Measurements from ENCODE around the gene ZSWIM1.
A peak's percentile ranks its signal among the peaks of the same experiment; 100 is the strongest.
"Not testable (repeated sequence)": the region's sequence is repeated elsewhere in the genome, so short reads cannot be mapped to it uniquely, and the experiment has no call there.

Gene ZSWIM1

DNA sequence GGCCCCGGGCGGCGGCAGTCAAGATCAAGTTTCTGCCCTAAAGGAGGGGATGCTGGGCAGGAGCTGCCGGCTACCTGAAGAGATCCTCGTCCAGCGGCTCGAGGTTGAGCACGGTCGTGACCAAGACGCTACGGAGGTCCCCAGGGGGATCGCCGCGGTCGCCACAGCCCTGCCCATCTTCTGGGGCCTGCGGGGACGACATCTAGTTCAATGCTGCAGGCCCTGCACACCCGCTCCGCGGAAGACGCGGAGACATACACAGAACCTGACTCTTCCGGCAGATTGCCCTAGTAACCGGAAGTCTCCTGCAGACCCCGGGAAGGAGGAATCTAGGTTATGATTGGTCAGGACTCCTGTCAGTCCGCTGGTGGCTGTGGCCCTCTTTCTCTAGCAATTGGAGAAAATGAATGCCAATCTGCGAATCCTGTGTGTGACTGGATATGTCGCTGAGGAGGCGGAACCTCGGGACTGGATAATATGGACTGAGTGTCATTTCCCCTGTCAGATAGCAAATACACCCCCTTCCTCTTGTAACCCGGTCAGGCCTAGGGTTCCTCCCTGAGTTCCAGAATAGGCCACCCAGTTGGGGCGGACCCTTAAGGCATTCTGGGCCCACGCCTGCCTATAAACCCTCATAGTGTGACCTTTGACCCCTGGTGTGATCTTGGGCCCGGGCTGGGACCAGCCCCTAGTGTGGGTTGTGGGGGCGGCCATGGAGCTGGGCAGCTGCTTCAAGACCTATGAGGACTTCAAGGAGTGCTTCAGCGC, 23.7 kb upstream of the ZSWIM1 start, which contains the start of the genes ACOT8 and ZSWIM3:
TSS of gene ACOT8 (minus strand) at position 279 of the 768 bp plus-strand sequence. CDS start at position 202, 77 bp downstream.
TSS of gene ZSWIM3 (plus strand) at position 501 of the 768 bp plus-strand sequence. CDS start at position 713, 212 bp downstream.
- peak; percentile 100 for DNase-seq (ENCODE audit: low read depth)

DNA sequence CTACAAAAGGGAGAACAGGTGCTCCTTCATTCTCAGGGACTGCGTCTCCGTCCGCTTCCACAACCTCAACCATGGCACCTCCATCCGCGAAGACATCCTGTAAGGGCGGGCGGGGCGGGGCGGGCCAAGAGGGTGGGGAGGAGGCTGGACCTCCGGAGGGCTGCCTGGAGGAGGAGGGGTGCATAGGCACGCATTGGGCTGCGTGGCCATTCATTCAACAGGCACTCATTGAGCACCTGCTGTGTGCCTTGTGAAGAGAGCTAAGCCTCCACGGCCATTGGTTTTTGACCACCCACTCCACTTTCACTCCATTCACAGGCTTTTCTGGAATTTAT, 23.2 kb upstream of the ZSWIM1 start:
- DNase-seq (ENCODE audit: low read depth) = no peak

- DNase-seq (ENCODE audit: low read depth) = no peak
These were observed 21.1 kb upstream of the ZSWIM1 start for GRCh38 chr20:45859916-45860315.

DNA sequence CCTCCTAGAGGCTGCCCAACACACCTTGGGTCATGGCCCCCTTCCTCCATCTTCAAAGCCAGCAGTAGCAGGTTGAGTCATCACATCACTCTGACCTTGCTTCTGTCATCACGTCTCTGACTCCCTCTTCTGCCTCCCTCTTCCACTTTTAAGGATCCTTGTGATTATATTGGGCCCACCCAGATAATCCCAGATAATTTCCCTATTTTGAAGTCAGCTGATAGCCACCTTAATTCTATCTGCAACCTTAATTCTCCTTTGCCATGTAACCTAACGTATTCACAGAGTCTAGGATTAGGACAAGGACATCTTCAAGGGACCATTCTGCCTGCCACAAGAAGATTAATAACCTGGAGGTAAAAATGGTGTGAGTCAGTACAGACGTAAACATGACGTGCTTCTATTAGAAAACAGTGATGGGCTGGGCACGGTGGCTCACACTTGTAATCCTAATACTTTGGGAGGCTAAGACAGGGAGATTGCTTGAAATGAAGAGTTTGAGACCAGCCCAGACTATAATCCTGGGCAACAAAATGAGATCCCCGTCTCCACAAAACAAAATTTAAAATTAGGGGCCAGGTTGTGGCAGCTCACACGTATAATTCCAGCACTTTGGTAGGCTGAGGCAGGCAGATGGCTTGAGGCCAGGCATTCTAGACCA, 20.3 kb upstream of the ZSWIM1 start:
- DNase-seq (ENCODE audit: low read depth) = no peak

GRCh38 chr20:45861221-45862075, 19.6 kb upstream of the ZSWIM1 start:
- DNase-seq (ENCODE audit: low read depth) = no peak

GRCh38 chr20:45863543-45864470, 17.2 kb upstream of the ZSWIM1 start:
- no peak for DNase-seq (ENCODE audit: low read depth)

DNA sequence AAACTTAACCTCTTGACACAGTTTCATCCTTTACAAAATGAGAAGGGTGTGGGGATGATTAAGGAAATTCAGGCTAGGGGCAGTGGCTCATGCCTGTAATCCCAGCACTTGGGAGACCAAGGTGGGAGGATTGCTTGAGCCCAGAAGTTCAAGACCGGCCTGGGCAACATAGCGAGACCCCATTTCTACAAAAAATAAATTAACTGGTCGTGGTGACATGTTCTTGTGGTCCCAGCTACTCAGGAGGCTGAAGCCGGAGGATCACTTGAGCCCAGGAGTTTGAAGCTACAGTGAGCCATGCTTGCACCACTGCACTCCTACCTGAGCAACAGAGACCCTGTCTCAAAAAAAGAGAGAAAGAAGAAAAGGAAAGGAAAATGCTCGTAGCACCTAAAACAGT, 14.6 kb upstream of the ZSWIM1 start:
- no peak for DNase-seq (ENCODE audit: low read depth)

- no peak for DNase-seq (ENCODE audit: low read depth)
These were observed 13.8 kb upstream of the ZSWIM1 start for GRCh38 chr20:45867136-45867818.

- no peak for DNase-seq (ENCODE audit: low read depth)
These were observed 13.2 kb upstream of the ZSWIM1 start for GRCh38 chr20:45867819-45868176.

DNA sequence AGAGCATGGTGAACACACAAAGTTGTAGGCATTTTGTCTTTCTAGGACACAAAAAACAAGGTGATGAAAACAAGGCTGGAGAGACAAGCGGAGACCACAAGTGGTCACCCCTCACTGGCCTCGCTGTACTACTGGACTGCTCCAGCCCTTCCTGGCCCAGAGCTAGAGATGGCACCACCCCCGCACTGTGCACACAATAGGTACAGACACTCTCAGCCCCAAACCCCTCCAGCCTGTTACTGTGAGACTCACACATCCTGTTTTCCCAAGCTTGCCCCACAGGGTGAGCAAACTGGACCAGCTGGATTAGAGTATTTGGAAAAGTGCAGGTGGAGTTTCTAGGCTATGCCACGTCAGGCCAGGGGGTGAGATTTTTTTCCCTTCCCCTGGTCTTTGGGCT, 8.4 kb upstream of the ZSWIM1 start:
- no peak for DNase-seq (ENCODE audit: low read depth)

- no peak for DNase-seq (ENCODE audit: low read depth)
These were observed 7.5 kb upstream of the ZSWIM1 start for GRCh38 chr20:45873409-45874103.

DNA sequence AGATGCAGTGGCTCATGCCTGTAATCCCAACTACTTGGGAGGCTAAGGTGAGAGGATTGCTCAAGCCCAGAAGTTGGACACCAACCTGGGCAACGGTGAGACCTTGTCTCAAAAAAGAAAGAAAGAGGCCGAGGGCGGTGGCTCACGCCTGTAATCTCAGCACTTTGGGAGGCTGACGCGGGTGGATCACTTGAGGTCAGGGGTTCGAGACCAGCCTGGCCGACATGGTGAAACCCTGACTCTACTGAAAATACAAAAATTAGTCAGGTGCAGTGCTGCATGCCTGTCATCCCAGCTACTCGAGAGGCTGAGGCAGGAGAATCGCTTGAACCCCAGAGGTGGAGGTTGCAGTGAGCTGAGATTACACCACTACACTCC, 6.9 kb upstream of the ZSWIM1 start:
- DNase-seq (ENCODE audit: low read depth) = not testable (repeated sequence)

GRCh38 chr20:45874576-45874975, 6.5 kb upstream of the ZSWIM1 start:
- DNase-seq (ENCODE audit: low read depth) = no peak

GRCh38 chr20:45878076-45878761, 2.8 kb upstream of the ZSWIM1 start:
- no peak for DNase-seq (ENCODE audit: low read depth)

DNA sequence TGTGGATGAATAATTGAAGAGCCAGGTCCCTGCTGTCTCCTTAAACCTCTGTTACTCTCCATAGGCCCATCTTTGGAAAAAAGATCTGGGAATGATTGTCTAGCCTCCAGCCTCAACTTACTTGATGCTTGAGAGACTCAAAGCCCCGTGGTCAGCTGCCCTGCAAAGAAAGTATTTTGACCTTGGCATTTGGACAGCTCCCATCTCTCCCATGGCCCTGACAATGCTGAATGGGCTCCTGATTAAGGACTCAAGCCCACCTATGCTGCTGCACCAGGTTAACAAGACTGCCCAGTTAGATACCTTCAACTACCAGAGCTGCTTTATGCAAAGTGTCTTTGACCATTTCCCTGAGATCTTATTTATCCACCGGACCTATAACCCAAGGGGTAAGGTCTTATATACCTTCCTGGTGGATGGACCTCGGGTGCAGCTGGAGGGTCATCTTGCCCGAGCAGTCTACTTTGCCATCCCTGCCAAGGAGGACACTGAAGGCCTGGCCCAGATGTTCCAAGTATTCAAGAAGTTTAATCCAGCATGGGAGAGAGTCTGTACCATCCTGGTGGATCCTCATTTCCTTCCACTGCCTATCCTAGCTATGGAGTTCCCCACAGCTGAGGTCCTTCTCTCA, 1.6 kb downstream of the ZSWIM1 start:
- DNase-seq (ENCODE audit: low read depth) = no peak

- no peak for DNase-seq (ENCODE audit: low read depth)
These were observed 2.1 kb downstream of the ZSWIM1 start for GRCh38 chr20:45883100-45883469.

DNA sequence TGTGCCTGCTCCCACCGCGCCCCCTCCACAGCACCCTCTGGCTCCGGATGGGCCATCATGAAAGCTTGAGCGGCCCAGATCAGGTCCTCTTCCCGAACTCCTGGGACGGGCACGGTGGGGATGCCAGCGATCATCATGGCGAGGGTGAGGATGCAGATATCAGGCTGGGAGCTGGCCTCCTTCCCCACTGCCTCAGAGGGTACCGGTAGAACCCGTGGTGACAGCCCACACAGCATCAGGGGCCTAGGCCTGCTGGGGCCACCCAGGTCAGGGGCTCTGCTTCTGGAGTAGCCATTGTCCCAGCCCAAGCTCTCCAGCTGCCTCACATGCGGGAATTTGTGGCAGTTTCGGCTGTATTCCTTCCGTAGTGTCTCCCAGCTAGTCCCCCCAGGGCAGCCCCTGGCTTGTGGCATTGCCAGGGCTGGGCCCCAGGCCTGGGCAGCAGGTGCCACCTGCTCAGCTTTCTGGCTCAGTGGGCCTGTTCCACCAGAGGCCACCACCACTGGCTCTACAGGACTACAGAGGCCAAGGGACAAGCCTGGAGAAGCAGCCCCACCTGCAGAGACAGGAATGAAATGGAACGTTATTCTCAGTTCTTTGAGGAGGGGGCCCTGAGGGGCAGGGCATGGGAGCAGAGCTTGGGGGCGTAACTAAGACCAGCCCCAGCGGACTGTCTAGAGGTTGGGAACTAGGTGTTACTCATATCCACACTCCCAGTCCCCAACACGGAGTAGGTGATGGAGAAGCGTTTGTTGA, 5.7 kb downstream of the ZSWIM1 start:
- DNase-seq (ENCODE audit: low read depth) = no peak

DNA sequence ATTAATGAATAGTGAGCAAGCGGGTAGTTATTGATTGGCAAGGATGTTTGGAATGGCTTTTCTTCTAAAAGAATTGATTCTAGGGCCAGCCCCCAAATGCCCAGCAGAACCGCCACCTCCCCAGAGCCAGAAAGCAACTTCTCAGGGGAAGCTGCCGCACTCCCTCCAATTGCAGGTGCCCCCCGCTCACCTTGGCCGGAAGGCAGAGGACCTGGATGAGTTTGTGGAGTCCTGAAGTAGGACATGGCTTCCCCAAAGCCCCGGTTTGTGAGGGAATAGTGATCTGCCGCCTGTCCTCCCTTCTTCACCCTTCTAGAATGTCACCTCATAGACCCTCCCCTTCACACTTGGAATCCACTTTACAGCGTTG, 6.3 kb downstream of the ZSWIM1 start, which contains the start of gene SPATA25:
TSS of gene SPATA25 (minus strand) at position 277 of the 370 bp plus-strand sequence. CDS start at position 245, 32 bp downstream.
- no peak for DNase-seq (ENCODE audit: low read depth)

DNA sequence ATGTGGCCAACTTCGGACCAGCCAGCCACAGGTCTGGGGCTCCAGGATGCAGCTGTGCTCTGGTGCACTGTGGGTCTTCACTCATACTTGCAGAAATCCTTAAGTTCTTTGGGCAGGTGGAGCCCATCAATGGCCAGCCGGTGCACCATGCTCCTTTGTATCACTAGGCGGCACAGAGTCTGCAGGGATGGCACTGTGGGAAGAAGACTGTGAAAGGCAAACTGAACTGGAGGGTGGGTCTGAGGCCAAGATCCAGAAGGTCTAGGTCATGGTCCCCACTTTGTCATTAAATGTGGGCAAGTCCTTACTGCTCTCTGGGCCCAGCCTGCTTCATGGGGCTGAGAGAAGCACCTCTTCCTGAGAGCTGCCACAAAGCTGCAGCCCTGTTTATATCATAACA, 7.7 kb downstream of the ZSWIM1 start:
- no peak for DNase-seq (ENCODE audit: low read depth)
